ENCODE data around the gene USP17L29.
"Not testable (repeated sequence)": the region's sequence is repeated elsewhere in the genome, so short reads cannot be mapped to it uniquely, and the experiment has no call there.

USP17L29 gene, protein sequence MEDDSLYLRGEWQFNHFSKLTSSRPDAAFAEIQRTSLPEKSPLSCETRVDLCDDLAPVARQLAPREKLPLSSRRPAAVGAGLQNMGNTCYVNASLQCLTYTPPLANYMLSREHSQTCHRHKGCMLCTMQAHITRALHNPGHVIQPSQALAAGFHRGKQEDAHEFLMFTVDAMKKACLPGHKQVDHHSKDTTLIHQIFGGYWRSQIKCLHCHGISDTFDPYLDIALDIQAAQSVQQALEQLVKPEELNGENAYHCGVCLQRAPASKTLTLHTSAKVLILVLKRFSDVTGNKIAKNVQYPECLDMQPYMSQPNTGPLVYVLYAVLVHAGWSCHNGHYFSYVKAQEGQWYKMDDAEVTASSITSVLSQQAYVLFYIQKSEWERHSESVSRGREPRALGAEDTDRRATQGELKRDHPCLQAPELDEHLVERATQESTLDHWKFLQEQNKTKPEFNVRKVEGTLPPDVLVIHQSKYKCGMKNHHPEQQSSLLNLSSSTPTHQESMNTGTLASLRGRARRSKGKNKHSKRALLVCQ

DNA sequence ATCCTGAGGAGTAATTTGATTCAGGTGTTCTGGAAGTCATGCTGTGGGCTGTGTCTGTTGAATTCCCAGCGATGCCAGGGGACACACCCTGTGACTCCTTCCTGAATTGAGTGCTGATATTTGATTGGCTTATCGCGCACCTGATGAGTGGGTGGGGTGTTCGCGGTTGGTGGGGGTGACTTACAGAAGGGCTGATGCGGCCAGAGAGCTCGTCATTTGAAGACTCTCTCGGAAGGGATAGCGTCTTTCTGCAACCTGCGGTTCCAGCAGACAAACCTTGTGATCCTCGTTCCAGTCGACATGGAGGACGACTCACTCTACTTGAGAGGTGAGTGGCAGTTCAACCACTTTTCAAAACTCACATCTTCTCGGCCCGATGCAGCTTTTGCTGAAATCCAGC lies at the start of gene USP17L29:
TSS of gene USP17L29 (plus strand) at position 301 of the 400 bp plus-strand sequence. CDS start at position 301, 0 bp downstream.
- in situ Hi-C loops (cut with MboI; ENCODE audit: low pct_unique_long_range_greater_than_20kb, low sequenced_read_pairs); DNase-seq: not testable (repeated sequence)

DNA sequence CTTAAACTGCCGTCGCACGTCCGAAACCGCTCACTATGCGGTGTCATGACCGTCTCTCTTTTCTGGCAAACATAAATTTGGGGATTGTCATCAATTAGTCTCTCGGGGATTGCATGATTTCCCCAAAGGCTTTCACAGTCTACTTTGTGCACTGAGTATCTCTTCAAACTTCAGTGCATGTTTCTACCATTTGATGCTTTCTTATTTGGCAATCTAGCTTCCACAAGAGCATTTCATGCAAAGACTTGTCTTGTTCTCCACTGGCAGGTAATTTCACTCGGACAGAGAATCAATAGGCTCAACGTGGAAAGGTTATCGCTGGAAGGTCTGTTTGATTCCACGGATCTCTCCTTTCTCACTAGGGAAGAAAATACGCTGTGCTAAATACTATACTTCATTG lies 29.2 kb upstream of the USP17L29 start:
- in situ Hi-C loops (cut with MboI; ENCODE audit: low pct_unique_long_range_greater_than_20kb, low sequenced_read_pairs); DNase-seq: not testable (repeated sequence)

DNA sequence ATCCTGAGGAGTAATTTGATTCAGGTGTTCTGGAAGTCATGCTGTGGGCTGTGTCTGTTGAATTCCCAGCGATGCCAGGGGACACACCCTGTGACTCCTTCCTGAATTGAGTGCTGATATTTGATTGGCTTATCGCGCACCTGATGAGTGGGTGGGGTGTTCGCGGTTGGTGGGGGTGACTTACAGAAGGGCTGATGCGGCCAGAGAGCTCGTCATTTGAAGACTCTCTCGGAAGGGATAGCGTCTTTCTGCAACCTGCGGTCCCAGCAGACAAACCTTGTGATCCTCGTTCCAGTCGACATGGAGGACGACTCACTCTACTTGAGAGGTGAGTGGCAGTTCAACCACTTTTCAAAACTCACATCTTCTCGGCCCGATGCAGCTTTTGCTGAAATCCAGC lies 28.6 kb upstream of the USP17L29 start, which contains the start of gene USP17L24:
TSS of gene USP17L24 (plus strand) at position 301 of the 400 bp plus-strand sequence. CDS start at position 301, 0 bp downstream.
- in situ Hi-C loops (cut with MboI; ENCODE audit: low pct_unique_long_range_greater_than_20kb, low sequenced_read_pairs); DNase-seq: not testable (repeated sequence)

DNA sequence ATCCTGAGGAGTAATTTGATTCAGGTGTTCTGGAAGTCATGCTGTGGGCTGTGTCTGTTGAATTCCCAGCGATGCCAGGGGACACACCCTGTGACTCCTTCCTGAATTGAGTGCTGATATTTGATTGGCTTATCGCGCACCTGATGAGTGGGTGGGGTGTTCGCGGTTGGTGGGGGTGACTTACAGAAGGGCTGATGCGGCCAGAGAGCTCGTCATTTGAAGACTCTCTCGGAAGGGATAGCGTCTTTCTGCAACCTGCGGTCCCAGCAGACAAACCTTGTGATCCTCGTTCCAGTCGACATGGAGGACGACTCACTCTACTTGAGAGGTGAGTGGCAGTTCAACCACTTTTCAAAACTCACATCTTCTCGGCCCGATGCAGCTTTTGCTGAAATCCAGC lies 23.8 kb upstream of the USP17L29 start, which contains the start of gene USP17L25:
TSS of gene USP17L25 (plus strand) at position 301 of the 400 bp plus-strand sequence. CDS start at position 301, 0 bp downstream.
- DNase-seq; in situ Hi-C loops (cut with MboI; ENCODE audit: low pct_unique_long_range_greater_than_20kb, low sequenced_read_pairs): not testable (repeated sequence)

DNA sequence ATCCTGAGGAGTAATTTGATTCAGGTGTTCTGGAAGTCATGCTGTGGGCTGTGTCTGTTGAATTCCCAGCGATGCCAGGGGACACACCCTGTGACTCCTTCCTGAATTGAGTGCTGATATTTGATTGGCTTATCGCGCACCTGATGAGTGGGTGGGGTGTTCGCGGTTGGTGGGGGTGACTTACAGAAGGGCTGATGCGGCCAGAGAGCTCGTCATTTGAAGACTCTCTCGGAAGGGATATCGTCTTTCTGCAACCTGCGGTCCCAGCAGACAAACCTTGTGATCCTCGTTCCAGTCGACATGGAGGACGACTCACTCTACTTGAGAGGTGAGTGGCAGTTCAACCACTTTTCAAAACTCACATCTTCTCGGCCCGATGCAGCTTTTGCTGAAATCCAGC lies 19.1 kb upstream of the USP17L29 start, which contains the start of gene USP17L26:
TSS of gene USP17L26 (plus strand) at position 301 of the 400 bp plus-strand sequence. CDS start at position 301, 0 bp downstream.
- in situ Hi-C loops (cut with MboI; ENCODE audit: low pct_unique_long_range_greater_than_20kb, low sequenced_read_pairs); DNase-seq: not testable (repeated sequence)

DNA sequence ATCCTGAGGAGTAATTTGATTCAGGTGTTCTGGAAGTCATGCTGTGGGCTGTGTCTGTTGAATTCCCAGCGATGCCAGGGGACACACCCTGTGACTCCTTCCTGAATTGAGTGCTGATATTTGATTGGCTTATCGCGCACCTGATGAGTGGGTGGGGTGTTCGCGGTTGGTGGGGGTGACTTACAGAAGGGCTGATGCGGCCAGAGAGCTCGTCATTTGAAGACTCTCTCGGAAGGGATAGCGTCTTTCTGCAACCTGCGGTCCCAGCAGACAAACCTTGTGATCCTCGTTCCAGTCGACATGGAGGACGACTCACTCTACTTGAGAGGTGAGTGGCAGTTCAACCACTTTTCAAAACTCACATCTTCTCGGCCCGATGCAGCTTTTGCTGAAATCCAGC lies 14.3 kb upstream of the USP17L29 start, which contains the start of gene USP17L5:
TSS of gene USP17L5 (plus strand) at position 301 of the 400 bp plus-strand sequence. CDS start at position 301, 0 bp downstream.
- in situ Hi-C loops (cut with MboI; ENCODE audit: low pct_unique_long_range_greater_than_20kb, low sequenced_read_pairs): not testable (repeated sequence)

DNA sequence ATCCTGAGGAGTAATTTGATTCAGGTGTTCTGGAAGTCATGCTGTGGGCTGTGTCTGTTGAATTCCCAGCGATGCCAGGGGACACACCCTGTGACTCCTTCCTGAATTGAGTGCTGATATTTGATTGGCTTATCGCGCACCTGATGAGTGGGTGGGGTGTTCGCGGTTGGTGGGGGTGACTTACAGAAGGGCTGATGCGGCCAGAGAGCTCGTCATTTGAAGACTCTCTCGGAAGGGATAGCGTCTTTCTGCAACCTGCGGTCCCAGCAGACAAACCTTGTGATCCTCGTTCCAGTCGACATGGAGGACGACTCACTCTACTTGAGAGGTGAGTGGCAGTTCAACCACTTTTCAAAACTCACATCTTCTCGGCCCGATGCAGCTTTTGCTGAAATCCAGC lies 9.6 kb upstream of the USP17L29 start, which contains the start of gene USP17L27:
TSS of gene USP17L27 (plus strand) at position 301 of the 400 bp plus-strand sequence. CDS start at position 301, 0 bp downstream.
- in situ Hi-C loops (cut with MboI; ENCODE audit: low pct_unique_long_range_greater_than_20kb, low sequenced_read_pairs); DNase-seq: not testable (repeated sequence)

More for the DNA sequence above, 14.3 kb upstream of the USP17L29 start, which contains the start of gene USP17L5:
- not testable (repeated sequence) for DNase-seq

DNA sequence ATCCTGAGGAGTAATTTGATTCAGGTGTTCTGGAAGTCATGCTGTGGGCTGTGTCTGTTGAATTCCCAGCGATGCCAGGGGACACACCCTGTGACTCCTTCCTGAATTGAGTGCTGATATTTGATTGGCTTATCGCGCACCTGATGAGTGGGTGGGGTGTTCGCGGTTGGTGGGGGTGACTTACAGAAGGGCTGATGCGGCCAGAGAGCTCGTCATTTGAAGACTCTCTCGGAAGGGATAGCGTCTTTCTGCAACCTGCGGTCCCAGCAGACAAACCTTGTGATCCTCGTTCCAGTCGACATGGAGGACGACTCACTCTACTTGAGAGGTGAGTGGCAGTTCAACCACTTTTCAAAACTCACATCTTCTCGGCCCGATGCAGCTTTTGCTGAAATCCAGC lies 4.8 kb upstream of the USP17L29 start, which contains the start of gene USP17L28:
TSS of gene USP17L28 (plus strand) at position 301 of the 400 bp plus-strand sequence. CDS start at position 301, 0 bp downstream.
- in situ Hi-C loops (cut with MboI; ENCODE audit: low pct_unique_long_range_greater_than_20kb, low sequenced_read_pairs); DNase-seq: not testable (repeated sequence)

DNA sequence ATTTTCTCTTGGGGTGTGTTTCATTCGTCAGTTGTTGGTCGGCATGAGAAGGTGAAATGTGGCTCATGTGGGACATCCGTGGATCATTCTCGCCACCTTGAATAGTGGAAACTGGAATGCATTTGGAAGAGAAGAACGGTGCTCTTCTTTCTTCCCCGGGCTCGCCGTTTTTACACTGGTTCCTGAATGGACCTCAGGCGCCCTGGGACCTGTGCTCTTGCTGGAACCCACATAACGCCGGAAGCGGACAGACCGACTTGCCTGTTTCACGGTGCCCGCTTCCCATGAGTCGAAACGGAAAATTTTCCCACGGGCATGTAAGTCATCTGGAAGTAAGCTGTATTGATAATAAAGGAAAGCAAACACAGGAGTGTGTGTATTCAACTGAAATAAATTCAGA lies 2.6 kb upstream of the USP17L29 start:
- in situ Hi-C loops (cut with MboI; ENCODE audit: low pct_unique_long_range_greater_than_20kb, low sequenced_read_pairs); DNase-seq: not testable (repeated sequence)

DNA sequence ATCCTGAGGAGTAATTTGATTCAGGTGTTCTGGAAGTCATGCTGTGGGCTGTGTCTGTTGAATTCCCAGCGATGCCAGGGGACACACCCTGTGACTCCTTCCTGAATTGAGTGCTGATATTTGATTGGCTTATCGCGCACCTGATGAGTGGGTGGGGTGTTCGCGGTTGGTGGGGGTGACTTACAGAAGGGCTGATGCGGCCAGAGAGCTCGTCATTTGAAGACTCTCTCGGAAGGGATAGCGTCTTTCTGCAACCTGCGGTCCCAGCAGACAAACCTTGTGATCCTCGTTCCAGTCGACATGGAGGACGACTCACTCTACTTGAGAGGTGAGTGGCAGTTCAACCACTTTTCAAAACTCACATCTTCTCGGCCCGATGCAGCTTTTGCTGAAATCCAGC lies 9.4 kb downstream of the USP17L29 start, which contains the start of gene USP17L30:
TSS of gene USP17L30 (plus strand) at position 301 of the 400 bp plus-strand sequence. CDS start at position 301, 0 bp downstream.
- DNase-seq; in situ Hi-C loops (cut with MboI; ENCODE audit: low pct_unique_long_range_greater_than_20kb, low sequenced_read_pairs): not testable (repeated sequence)

DNA sequence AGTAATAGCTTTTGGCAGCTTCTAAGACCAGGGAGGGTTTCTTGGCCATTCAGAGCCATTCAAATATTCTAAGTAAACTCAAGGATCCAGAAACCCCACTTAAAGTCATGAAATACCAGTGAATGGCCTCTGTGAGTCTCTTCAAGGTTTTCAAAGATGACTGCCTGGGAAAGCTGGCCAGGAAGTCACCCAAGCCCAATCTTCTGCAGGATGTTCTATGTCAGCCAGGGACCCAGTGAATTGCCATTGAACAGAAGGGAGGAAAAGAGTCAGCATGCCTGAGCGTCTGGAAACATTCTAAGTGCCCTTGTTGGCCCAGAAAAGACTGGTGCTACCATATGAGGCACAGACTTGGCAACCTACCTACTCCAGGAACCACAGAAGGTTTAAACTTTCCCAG lies 26.4 kb downstream of the USP17L29 start:
- in situ Hi-C loops (cut with MboI; ENCODE audit: low pct_unique_long_range_greater_than_20kb, low sequenced_read_pairs); DNase-seq: not testable (repeated sequence)

DNA sequence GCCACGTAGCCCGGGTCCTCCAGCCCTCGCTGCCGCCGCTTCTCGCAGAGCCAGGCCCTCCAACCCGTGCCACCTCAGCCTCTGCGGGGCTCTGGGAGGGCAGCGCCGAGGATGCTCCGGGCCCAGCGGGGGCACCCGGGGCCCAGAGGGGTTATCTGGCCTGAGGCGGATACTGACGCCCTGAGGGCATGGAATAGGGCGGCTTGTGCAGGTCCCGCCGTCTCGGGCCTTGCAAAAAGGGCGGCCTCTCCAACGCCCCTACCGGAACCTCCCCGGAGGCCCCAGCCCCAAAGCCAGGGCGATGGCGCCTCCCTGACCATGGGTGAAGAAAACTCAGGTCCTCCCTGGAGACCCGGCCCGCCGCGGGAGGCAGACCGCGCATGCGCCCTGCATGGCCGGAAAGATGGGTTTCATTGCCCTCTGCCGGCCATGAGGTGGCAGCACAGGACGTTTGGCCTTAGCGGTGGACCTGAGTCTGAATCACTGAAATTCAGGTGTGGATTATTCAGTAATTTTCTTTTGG lies 27.6 kb downstream of the USP17L29 start:
- DNase-seq: peak; percentile 38
- in situ Hi-C loops (cut with MboI; ENCODE audit: low pct_unique_long_range_greater_than_20kb, low sequenced_read_pairs): not testable (repeated sequence)

DNA sequence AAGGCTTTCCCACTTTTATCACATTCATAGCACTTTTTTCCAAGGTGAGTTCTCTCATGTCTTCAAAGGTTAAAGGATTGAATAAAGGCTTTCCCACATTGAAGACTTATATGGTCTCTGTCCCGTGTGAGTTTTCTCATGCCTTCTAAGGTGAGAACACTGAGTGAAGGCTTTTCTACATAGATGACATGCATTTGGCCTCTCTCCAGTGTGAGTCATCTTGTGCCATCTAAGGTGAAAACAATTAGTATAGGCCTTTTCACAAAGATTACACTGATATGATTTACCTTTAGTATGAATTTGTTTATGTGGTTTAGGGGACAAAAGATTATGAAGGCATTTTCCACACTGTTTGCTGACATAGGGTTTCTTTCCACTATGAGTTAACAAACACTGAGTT lies 30.7 kb downstream of the USP17L29 start:
- no peak for DNase-seq
- in situ Hi-C loops (cut with MboI; ENCODE audit: low pct_unique_long_range_greater_than_20kb, low sequenced_read_pairs): no loop called here

DNA sequence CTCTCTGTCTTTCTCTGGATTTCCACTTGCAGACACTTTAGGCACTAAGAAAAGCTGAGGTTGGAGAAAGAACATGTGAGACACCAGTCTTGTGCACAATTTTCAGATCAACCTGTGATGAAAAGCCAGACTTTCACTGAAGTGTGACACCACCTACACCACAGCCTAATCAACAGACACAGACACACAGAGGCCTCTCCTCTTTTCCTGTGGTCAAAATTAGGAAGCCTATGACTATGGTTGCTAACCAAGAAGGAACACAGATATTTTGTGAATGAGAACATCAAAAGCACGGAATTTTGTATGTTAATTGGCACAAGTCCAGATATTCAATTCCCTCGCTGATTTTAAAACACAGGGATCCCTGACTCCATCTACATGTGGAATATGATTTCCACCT lies 35.6 kb downstream of the USP17L29 start:
- in situ Hi-C loops (cut with MboI; ENCODE audit: low pct_unique_long_range_greater_than_20kb, low sequenced_read_pairs): not testable (repeated sequence)

More for the DNA sequence above, 35.6 kb downstream of the USP17L29 start:
- DNase-seq: peak; percentile 9
